Vagina (tissue), 2 donors: Measurements from ENCODE around the gene ARMH1.

Experiments used
- POLR2A ChIP-seq, 2 donors: fragments of 450-650 bp; IDR thresholded peaks; one replicate each; pipeline ENCODE4 v1.6.1; 2017; ENCODE audit warnings: antibody characterized with exemption in 2 of 2, mild to moderate bottlenecking in 2 of 2, moderate library complexity in 2 of 2
- TF ChIP-seq, protein P1 (sequence below), 3 experiments: fragments of 450-650 bp in 2 of 3; fragments of 200-600 bp in 1 of 3; sonication (generic) in 1 of 3; IDR thresholded peaks; one replicate each; pipeline ENCODE4 v1.5.1; 2017 to 2019; ENCODE audit warnings: antibody characterized with exemption in 3 of 3, mild to moderate bottlenecking in 2 of 3, moderate library complexity in 2 of 3

DNA sequence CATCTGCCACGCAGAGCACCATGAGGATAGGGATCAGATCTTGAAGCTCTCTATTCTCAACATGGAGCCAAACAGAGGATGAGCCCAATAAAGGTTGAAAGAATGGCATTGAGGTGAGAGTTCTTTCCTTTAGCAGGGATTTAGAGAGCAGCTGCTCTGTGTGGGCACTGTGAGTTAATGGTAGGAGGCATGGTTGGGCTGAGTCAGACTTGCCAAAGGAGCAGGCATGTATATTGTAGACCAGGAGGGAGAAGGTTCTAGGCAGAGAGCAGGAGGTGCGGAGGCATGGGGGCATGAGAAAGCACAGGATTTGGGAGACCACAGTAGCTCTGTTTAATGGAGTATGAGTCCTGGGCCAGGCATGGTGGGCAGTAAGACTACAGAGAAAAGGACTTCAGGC lies 32.3 kb upstream of the ARMH1 start:
- TF ChIP-seq, protein P1, sequence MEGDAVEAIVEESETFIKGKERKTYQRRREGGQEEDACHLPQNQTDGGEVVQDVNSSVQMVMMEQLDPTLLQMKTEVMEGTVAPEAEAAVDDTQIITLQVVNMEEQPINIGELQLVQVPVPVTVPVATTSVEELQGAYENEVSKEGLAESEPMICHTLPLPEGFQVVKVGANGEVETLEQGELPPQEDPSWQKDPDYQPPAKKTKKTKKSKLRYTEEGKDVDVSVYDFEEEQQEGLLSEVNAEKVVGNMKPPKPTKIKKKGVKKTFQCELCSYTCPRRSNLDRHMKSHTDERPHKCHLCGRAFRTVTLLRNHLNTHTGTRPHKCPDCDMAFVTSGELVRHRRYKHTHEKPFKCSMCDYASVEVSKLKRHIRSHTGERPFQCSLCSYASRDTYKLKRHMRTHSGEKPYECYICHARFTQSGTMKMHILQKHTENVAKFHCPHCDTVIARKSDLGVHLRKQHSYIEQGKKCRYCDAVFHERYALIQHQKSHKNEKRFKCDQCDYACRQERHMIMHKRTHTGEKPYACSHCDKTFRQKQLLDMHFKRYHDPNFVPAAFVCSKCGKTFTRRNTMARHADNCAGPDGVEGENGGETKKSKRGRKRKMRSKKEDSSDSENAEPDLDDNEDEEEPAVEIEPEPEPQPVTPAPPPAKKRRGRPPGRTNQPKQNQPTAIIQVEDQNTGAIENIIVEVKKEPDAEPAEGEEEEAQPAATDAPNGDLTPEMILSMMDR (IDR thresholded peaks at IDR 0.05): no peak
- TF ChIP-seq POLR2A (IDR thresholded peaks at IDR 0.05): no peak
